ENCODE results near the gene C2orf69.

DNA sequence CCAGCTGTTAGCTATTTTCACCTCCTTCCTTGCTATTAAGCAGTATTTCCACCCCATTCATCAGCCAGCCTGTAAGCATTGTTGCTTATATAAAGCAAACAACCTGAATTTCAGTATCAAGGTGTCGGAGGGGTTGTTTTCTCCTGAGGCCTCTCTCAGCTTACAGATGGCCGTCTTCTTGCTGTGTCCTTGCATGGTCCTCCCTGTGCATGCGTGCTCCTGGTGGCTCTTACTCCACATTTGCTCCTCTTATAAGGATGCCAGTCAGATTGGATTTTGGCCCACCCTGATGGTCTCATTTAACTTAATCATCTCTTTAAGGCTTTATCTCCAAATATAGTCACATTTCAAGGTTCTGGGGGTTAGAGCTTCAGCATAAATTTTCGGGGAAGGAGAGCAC, 46.9 kb downstream of the C2orf69 start:
- TF ChIP-seq, protein P1, sequence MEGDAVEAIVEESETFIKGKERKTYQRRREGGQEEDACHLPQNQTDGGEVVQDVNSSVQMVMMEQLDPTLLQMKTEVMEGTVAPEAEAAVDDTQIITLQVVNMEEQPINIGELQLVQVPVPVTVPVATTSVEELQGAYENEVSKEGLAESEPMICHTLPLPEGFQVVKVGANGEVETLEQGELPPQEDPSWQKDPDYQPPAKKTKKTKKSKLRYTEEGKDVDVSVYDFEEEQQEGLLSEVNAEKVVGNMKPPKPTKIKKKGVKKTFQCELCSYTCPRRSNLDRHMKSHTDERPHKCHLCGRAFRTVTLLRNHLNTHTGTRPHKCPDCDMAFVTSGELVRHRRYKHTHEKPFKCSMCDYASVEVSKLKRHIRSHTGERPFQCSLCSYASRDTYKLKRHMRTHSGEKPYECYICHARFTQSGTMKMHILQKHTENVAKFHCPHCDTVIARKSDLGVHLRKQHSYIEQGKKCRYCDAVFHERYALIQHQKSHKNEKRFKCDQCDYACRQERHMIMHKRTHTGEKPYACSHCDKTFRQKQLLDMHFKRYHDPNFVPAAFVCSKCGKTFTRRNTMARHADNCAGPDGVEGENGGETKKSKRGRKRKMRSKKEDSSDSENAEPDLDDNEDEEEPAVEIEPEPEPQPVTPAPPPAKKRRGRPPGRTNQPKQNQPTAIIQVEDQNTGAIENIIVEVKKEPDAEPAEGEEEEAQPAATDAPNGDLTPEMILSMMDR (conservative IDR thresholded peaks at IDR 0.05; ENCODE audit: low read depth, low read length) = no peak
- TF ChIP-seq EZH2 (IDR thresholded peaks at IDR 0.05; ENCODE audit: borderline replicate concordance, low read depth, low read length, poor library complexity, severe bottlenecking) = no peak
